Activated CD8-positive, alpha-beta T cell treated with anti-CD3 and anti-CD28 coated beads for 36 hours (primary cell): ENCODE results near the gene ADIPOR2. TPM values are rescaled to one million over a fixed set of nuclear protein-coding genes. Genes with fewer than 3 reads are reported as not detected.
A peak's percentile ranks its signal among the peaks of the same experiment; 100 is the strongest.

Experiments
- ATAC-seq: fragments of 200-7000 bp; cut with Tn5 transposase; one replicate; pipeline ENCODE4 v1.10.0; 2021; ENCODE audit warnings: mild to moderate bottlenecking, moderate library complexity
- CTCF ChIA-PET: fragments of 350-600 bp; sonication (Branson Sonifier 250); formaldehyde crosslinking; loops from one replicate; lab custom pipeline; 2021; ENCODE audit warnings: antibody characterized with exemption; lab: Charles Lee
- POLR2A ChIA-PET: fragments of 350-600 bp; sonication (Branson Sonifier 250); formaldehyde crosslinking; loops from one replicate; lab custom pipeline; 2021; ENCODE audit warnings: antibody characterized with exemption; lab: Charles Lee
- DNase-seq: peaks from one replicate; pipeline ENCODE4 v3.0.0-alpha.2; 2020
- H3K27ac Mint-ChIP-seq: one replicate; pipeline ENCODE4 v1.8.0; 2021; ENCODE audit warnings: mild to moderate bottlenecking, mixed read lengths
- H3K27me3 Mint-ChIP-seq: one replicate; pipeline ENCODE4 v1.8.0; 2021; ENCODE audit warnings: mixed read lengths
- H3K36me3 Mint-ChIP-seq: one replicate; pipeline ENCODE4 v1.8.0; 2021; ENCODE audit warnings: low read depth, mixed read lengths
- H3K4me1 Mint-ChIP-seq: one replicate; pipeline ENCODE4 v1.8.0; 2021; ENCODE audit warnings: low read depth, mixed read lengths
- H3K4me3 Mint-ChIP-seq: one replicate; pipeline ENCODE4 v1.8.0; 2021; ENCODE audit warnings: mild to moderate bottlenecking, moderate library complexity, mixed read lengths
- H3K9me3 Mint-ChIP-seq: one replicate; pipeline ENCODE4 v1.8.0; 2021; ENCODE audit warnings: mixed read lengths
- intact Hi-C: fragments of 100-400 bp; cut with micrococcal nuclease; formaldehyde crosslinking; loops from one replicate; pipeline ENCODE4 v1.10.0; 2022
- total RNA-seq, 2 experiments: library from RNA; stranded (reverse); gene quantifications; one replicate each; pipeline ENCODE4 v1.2.3, GENCODE V29; 2021
- TF ChIP-seq, protein P1 (sequence below): fragments of 200-600 bp; IDR thresholded peaks from one replicate; pipeline ENCODE4 v1.8.0; 2022; ENCODE audit warnings: antibody characterized with exemption, mild to moderate bottlenecking

The ADIPOR2 gene
- total RNA-seq, 2 experiments from 2014 or later, result 48.3 to 49.9 TPM

DNA sequence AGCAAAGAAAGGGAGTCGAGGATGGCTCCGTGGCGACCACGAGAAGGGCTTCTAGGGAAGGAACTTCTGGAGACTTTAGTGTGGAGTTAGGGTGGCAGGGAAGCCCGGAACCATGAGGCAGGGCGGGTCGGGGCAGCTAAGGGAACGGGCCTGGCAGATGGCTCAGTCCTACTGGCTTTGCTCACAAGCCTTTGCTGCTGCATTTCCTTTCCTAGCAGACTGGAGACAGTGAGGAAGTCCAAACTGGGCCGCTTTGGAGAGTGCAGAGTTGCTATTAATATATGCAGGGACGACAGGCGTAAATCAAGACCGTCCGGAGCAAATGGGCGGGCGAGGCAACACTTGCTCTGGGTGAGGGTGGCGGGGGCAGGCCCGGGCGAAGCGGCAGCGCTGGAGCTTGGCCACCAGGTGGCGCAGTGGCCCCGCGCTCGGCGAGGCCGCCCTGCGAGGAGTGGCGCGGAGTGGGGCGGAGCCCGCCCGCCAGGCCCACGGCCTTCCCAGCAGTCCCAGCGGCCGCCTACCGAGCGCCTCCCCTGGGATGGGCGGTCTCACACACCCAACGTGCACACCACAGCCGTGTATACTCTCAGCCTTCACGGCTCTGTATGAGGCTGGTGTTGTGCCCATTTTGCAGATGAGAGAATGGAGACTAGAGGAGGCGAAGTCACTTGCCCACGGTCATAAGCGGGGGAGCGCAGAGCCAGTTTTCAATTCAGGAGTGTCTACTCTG lies 105.1 kb downstream of the ADIPOR2 start:
- intact Hi-C loops, result loop anchor here (1.0 kb wide), 1 partner anchor 144 kb away; no protein-coding TSS in a partner anchor
- H3K36me3 Mint-ChIP-seq, result no peaks in the 10 kb centered on the region
- CTCF ChIA-PET, result interaction anchor here (0.6 to 16.4 kb wide), 9 partner anchors 9 to 1220 kb away, joined by 3 to 456 read pairs (median 3); partner anchors contain the start of gene WNT5B
- TF ChIP-seq, protein P1, sequence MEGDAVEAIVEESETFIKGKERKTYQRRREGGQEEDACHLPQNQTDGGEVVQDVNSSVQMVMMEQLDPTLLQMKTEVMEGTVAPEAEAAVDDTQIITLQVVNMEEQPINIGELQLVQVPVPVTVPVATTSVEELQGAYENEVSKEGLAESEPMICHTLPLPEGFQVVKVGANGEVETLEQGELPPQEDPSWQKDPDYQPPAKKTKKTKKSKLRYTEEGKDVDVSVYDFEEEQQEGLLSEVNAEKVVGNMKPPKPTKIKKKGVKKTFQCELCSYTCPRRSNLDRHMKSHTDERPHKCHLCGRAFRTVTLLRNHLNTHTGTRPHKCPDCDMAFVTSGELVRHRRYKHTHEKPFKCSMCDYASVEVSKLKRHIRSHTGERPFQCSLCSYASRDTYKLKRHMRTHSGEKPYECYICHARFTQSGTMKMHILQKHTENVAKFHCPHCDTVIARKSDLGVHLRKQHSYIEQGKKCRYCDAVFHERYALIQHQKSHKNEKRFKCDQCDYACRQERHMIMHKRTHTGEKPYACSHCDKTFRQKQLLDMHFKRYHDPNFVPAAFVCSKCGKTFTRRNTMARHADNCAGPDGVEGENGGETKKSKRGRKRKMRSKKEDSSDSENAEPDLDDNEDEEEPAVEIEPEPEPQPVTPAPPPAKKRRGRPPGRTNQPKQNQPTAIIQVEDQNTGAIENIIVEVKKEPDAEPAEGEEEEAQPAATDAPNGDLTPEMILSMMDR, result peak; percentile 76
- POLR2A ChIA-PET, result interaction anchor here (0.6 to 2.1 kb wide), 2 partner anchors 132 to 144 kb away, joined by 3 to 17 read pairs; no protein-coding TSS in a partner anchor
- peak; percentile 94 for DNase-seq
- peaks cover 17% of the 10 kb centered on the region for H3K4me1 Mint-ChIP-seq
- H3K4me3 Mint-ChIP-seq, result peak overlapping the region; percentile 85
- H3K27ac Mint-ChIP-seq, result peak overlapping the region; percentile 90
- peak; percentile 95 for ATAC-seq
- H3K27me3 Mint-ChIP-seq, result no peaks in the 10 kb centered on the region
- H3K9me3 Mint-ChIP-seq, result no peaks in the 10 kb centered on the region

DNA sequence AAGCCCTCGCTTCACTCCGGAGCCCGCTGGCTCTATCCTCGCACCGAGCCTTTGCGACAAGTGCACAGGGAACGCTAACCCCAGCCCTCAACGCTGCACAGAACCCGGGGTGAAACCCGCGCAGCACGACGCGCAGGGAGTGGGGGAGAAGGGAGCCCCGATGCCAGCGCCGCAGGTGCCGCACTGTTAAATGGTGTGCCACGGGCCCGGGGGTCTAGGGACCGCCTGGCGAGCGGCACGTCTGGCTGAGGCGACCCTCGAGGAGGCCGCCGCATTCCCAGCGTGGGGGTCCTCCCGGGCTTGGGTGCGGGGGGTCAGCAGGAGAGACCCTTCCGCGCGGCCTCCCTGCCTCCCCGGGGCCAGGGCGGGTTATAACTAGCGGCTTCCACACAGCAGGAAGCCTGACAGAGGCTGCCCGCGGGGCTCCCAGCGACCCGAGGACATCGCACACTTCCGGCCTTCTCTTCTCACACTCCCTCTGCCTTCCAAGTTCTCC lies 105.7 kb downstream of the ADIPOR2 start:
- ChIA-PET POLR2A (interaction anchor here (0.7 to 2.1 kb wide), 3 partner anchors 110 to 143 kb away, joined by 3 to 17 read pairs (median 3); no protein-coding TSS in a partner anchor), CTCF (interaction anchor here (1.3 to 16.4 kb wide), 4 partner anchors 9 to 1221 kb away, joined by 3 to 456 read pairs (median 78); no protein-coding TSS in a partner anchor)
- Mint-ChIP-seq H3K27ac (peak overlapping the region; percentile 90), H3K4me1 (peaks cover 11% of the 10 kb centered on the region), H3K27me3 (no peaks in the 10 kb centered on the region), H3K36me3 (no peaks in the 10 kb centered on the region), H3K4me3 (peak overlapping the region; percentile 85), H3K9me3 (no peaks in the 10 kb centered on the region)
- ATAC-seq (peak; percentile 28), DNase-seq (peak; percentile 65)
- TF ChIP-seq, protein P1, result no peak
- intact Hi-C loops, result loop anchor here (1.0 kb wide), 1 partner anchor 144 kb away; no protein-coding TSS in a partner anchor

DNA sequence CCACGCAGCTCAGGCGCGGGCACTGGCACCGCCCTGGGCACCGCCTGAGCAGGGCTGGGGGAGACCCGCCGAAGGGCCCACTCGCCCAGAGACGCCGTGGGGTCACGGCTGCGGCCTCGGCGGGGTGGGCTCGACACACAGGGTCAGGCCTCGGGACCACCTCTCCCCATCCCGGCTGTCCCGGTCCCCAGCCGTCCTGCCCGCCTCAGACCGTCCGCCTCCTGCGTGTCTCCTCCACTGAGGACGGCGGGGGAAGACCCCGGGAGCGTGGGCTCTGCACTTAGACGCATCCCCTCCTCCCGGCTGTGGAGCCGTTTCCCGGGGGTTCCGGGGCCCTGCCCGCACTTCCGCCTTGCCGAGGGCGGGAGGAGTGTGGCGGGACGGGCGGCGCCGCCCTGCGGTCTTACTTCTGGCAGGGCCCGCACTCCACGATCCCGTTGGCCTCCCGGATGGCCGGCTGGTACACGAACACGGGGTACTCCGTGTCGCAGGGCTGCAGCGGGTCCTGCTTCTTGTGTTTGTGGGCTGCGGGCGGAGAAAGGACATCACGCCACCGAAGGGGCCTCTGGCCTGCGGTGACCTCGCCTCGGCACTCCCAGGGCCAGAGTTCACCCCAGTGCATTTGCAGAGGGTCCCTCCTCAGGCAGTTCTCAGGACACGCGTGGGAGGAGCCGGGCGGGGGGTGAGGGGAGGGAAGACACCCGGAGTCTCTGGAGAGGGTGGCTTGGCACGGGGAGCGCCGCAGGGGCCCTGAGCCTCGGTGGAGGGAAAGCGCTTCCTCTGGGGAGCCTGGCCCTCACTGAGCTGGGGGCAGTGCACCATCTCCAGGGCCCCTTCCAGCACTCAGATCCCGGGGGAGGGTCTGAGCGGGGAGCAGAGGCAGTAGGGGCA lies 106.4 kb downstream of the ADIPOR2 start:
- ATAC-seq, result peak; percentile 14
- H3K9me3 Mint-ChIP-seq, result no peaks in the 10 kb centered on the region
- TF ChIP-seq, protein P1, result no peak
- intact Hi-C loops, result no loop called here
- ChIA-PET CTCF (interaction anchor here (1.0 to 16.4 kb wide), 5 partner anchors 16 to 237 kb away, joined by 3 to 456 read pairs (median 29); no protein-coding TSS in a partner anchor), POLR2A (interaction anchor here (0.7 to 2.1 kb wide), 3 partner anchors 110 to 142 kb away, joined by 3 to 17 read pairs (median 3); no protein-coding TSS in a partner anchor)
- H3K27me3 Mint-ChIP-seq, result no peaks in the 10 kb centered on the region
- H3K4me3 Mint-ChIP-seq, result peak overlapping the region; percentile 85
- H3K4me1 Mint-ChIP-seq, result peaks cover 4% of the 10 kb centered on the region
- peak overlapping the region; percentile 89 for H3K27ac Mint-ChIP-seq
- H3K36me3 Mint-ChIP-seq, result no peaks in the 10 kb centered on the region
- DNase-seq, result peak; percentile 64

DNA sequence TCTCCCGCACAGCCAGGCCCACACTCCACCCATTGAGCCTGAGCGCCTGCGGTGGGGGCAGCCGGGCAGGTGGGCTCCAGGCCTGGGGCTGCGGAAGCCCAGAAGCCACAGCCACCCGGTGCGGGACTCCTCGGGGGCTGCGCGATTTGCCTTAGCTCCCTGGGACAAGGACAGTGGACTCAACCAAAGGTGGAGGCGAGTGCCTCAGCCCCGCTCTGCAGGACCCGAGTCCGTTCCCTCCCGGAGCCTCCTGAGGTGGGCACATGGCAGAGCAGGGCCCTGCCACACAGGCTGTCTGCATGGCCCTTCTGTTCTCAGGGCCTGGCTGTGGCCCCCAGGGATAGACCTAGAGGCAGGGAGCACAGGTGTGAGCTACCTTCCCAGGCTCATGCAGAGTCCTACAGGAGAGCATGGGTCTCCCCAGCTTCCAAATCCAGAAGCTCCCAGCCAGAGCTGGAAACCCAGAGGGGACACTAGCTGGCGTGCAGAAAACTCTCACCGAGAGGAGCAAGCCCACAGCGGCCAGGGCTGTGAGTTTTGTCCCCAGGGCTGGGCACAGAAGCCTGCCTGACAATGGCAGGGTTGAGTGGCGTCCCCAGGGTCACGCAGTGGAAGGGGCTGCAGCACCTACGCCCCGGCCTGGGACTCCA lies 107.2 kb downstream of the ADIPOR2 start:
- ChIA-PET POLR2A (no interaction called here), CTCF (interaction anchor here (0.6 to 3.0 kb wide), 5 partner anchors 15 to 236 kb away, joined by 3 to 29 read pairs (median 3); no protein-coding TSS in a partner anchor)
- no peak for DNase-seq
- TF ChIP-seq, protein P1, result no peak
- H3K4me3 Mint-ChIP-seq, result no peak overlapping the region
- no peak for ATAC-seq
- H3K27ac Mint-ChIP-seq, result no peak overlapping the region
- no peaks in the 10 kb centered on the region for H3K9me3 Mint-ChIP-seq
- H3K27me3 Mint-ChIP-seq, result no peaks in the 10 kb centered on the region
- intact Hi-C loops, result no loop called here
- H3K36me3 Mint-ChIP-seq, result no peaks in the 10 kb centered on the region
- peaks cover 4% of the 10 kb centered on the region for H3K4me1 Mint-ChIP-seq
